ENCODE measurements around the gene SEC61B.

DNA sequence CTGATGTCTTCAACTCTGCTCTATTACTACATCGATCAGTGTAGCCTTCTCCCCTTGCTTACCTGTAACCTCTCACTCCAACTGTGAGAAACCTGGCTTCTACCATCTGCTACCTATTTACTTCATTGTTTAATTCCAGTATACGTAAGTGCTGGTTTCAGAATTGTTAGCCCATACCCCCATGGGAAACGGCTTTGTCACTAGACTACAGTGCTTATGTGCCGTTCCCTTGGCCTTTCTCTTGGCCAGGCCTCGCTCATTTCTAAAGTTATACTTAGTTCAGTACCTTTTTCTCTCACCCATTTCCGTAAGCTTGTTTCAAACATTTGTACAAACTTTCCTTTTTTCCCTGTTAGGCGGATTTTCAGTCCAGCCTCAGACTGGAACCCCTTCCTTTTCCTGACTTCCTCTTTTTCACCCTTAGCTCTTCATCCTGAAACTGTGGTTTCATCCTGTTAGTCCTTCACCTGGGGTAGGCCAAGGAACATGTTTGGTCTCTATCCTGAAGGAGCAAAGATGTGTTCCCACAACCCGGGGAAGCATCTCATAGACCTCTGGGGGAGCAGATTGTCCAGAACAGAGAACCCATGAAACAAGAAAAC, 22.0 kb upstream of the SEC61B start:
- TF ChIP-seq, protein P1, sequence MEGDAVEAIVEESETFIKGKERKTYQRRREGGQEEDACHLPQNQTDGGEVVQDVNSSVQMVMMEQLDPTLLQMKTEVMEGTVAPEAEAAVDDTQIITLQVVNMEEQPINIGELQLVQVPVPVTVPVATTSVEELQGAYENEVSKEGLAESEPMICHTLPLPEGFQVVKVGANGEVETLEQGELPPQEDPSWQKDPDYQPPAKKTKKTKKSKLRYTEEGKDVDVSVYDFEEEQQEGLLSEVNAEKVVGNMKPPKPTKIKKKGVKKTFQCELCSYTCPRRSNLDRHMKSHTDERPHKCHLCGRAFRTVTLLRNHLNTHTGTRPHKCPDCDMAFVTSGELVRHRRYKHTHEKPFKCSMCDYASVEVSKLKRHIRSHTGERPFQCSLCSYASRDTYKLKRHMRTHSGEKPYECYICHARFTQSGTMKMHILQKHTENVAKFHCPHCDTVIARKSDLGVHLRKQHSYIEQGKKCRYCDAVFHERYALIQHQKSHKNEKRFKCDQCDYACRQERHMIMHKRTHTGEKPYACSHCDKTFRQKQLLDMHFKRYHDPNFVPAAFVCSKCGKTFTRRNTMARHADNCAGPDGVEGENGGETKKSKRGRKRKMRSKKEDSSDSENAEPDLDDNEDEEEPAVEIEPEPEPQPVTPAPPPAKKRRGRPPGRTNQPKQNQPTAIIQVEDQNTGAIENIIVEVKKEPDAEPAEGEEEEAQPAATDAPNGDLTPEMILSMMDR (IDR thresholded peaks at IDR 0.05; ENCODE audit: insufficient read depth, low read length): no peak
- TF ChIP-seq POLR2AphosphoS5 (IDR thresholded peaks at IDR 0.05; ENCODE audit: low read depth) (no peak), REST (IDR thresholded peaks at IDR 0.05; ENCODE audit: insufficient replicate concordance, low read depth) (no peak)
